WTC11 (cell line): ENCODE results near the gene ATXN7L3. TPM values are rescaled to one million over a fixed set of nuclear protein-coding genes. Genes with fewer than 3 reads are reported as not detected.

ENCODE experiments used
- ATAC-seq: fragments of 200-7000 bp; cut with Tn5 transposase; 2 replicates; pipeline ENCODE4 v1.10.0; 2021; ENCODE audit warnings: mild to moderate bottlenecking, moderate library complexity
- Bru-seq: library from RNA; stranded (reverse); fragments of 400-500 nt; gene quantifications from one replicate; lab custom pipeline; 2021; lab: Mats Ljungman, UMichigan
- CTCF ChIA-PET: fragments of 300-600 bp; sonication (Branson Sonifier 250); formaldehyde crosslinking; loops from one replicate; lab custom pipeline; 2021; ENCODE audit warnings: antibody characterized with exemption; lab: Charles Lee
- POLR2A ChIA-PET: fragments of 350-600 bp; sonication (Branson Sonifier 250); formaldehyde crosslinking; loops from one replicate; lab custom pipeline; 2021; ENCODE audit warnings: antibody characterized with exemption; lab: Charles Lee
- DNase-seq: peaks from one replicate; pipeline ENCODE4 v3.0.0; 2021; ENCODE audit warnings: low spot score
- H3K27ac Mint-ChIP-seq: 2 replicates; pipeline ENCODE4 v1.8.0; 2021; ENCODE audit warnings: mixed read lengths
- H3K27me3 Mint-ChIP-seq: 2 replicates; pipeline ENCODE4 v1.8.0; 2021; ENCODE audit warnings: low read depth, mild to moderate bottlenecking, moderate library complexity, mixed read lengths
- H3K36me3 Mint-ChIP-seq: 2 replicates; pipeline ENCODE4 v1.8.0; 2021; ENCODE audit warnings: mixed read lengths
- H3K4me1 Mint-ChIP-seq: 2 replicates; pipeline ENCODE4 v1.8.0; 2022; ENCODE audit warnings: mixed read lengths
- H3K4me3 Mint-ChIP-seq: 2 replicates; pipeline ENCODE4 v1.8.0; 2021; ENCODE audit warnings: mild to moderate bottlenecking, moderate library complexity, mixed read lengths
- H3K9me3 Mint-ChIP-seq: 2 replicates; pipeline ENCODE4 v1.8.0; 2021; ENCODE audit warnings: mixed read lengths
- CREB1 ChIP-seq: sonication (generic); formaldehyde crosslinking; IDR thresholded peaks from 2 replicates; pipeline ENCODE4 v1.8.0; 2023; ENCODE audit warnings: mild to moderate bottlenecking, missing genetic modification reagents
- CREM ChIP-seq: sonication (generic); formaldehyde crosslinking; IDR thresholded peaks from 2 replicates; pipeline ENCODE4 v1.8.1; 2022; ENCODE audit warnings: mild to moderate bottlenecking, missing genetic modification reagents, moderate library complexity
- ERG ChIP-seq: fragments of 250-450 bp; sonication (Bioruptor Pico); IDR thresholded peaks from 2 replicates; pipeline ENCODE4 v1.8.0; 2021; ENCODE audit warnings: mild to moderate bottlenecking
- FOXJ3 ChIP-seq: sonication (generic); formaldehyde crosslinking; IDR thresholded peaks from 2 replicates; pipeline ENCODE4 v1.9.0; 2021; ENCODE audit warnings: missing genetic modification reagents, mild to moderate bottlenecking, borderline replicate concordance
- HMGA2 ChIP-seq: fragments of 250-450 bp; sonication (Bioruptor Pico); IDR thresholded peaks from 2 replicates; pipeline ENCODE4 v1.4.0; 2021; ENCODE audit warnings: mild to moderate bottlenecking, moderate library complexity
- JAZF1 ChIP-seq: fragments of 250-450 bp; sonication (Bioruptor Pico); IDR thresholded peaks from 2 replicates; pipeline ENCODE4 v1.9.0; 2021; ENCODE audit warnings: moderate library complexity, mild to moderate bottlenecking, inconsistent platforms
- MAX ChIP-seq: sonication (generic); formaldehyde crosslinking; IDR thresholded peaks from 2 replicates; pipeline ENCODE4 v1.8.0; 2022; ENCODE audit warnings: mild to moderate bottlenecking, missing genetic modification reagents
- NFYB ChIP-seq: sonication (generic); formaldehyde crosslinking; conservative IDR thresholded peaks from 2 replicates; pipeline ENCODE4 v1.8.0; 2022; ENCODE audit warnings: low read depth, missing genetic modification reagents
- NR2C2 ChIP-seq: sonication (generic); formaldehyde crosslinking; IDR thresholded peaks from 2 replicates; pipeline ENCODE4 v1.8.0; 2022; ENCODE audit warnings: mild to moderate bottlenecking, missing genetic modification reagents
- RELA ChIP-seq: sonication (generic); formaldehyde crosslinking; IDR thresholded peaks from 2 replicates; pipeline ENCODE4 v1.8.1; 2022; ENCODE audit warnings: missing genetic modification reagents, mild to moderate bottlenecking, borderline replicate concordance
- SP1 ChIP-seq: sonication (generic); formaldehyde crosslinking; conservative IDR thresholded peaks from 2 replicates; pipeline ENCODE4 v1.8.1; 2022; ENCODE audit warnings: missing genetic modification reagents
- TEAD1 ChIP-seq: sonication (generic); formaldehyde crosslinking; IDR thresholded peaks from 2 replicates; pipeline ENCODE4 v1.8.0; 2022; ENCODE audit warnings: mild to moderate bottlenecking, missing genetic modification reagents
- USF1 ChIP-seq: sonication (generic); formaldehyde crosslinking; IDR thresholded peaks from 2 replicates; pipeline ENCODE4 v1.8.0; 2022; ENCODE audit warnings: mild to moderate bottlenecking, missing genetic modification reagents
- USF2 ChIP-seq: sonication (generic); formaldehyde crosslinking; IDR thresholded peaks from 2 replicates; pipeline ENCODE4 v1.8.1; 2023; ENCODE audit warnings: mild to moderate bottlenecking, missing genetic modification reagents, moderate library complexity
- ZBTB21 ChIP-seq: sonication (generic); formaldehyde crosslinking; IDR thresholded peaks from 2 replicates; pipeline ENCODE4 v1.8.1; 2023; ENCODE audit warnings: mild to moderate bottlenecking, missing genetic modification reagents, borderline replicate concordance
- ZNF232 ChIP-seq: sonication (generic); formaldehyde crosslinking; IDR thresholded peaks from 2 replicates; pipeline ENCODE4 v1.8.0; 2022; ENCODE audit warnings: mild to moderate bottlenecking, missing genetic modification reagents
- ZNF281 ChIP-seq: sonication (generic); formaldehyde crosslinking; IDR thresholded peaks from 2 replicates; pipeline ENCODE4 v1.8.0; 2023; ENCODE audit warnings: mild to moderate bottlenecking, missing genetic modification reagents
- ZNF416 ChIP-seq: fragments of 250-450 bp; sonication (Bioruptor Pico); IDR thresholded peaks from 2 replicates; pipeline ENCODE4 v1.9.0; 2021; ENCODE audit warnings: mild to moderate bottlenecking, inconsistent platforms
- long read RNA-seq, 3 experiments: library from RNA in 1 of 3; library from capped mRNA in 1 of 3; library from polyadenylated mRNA in 1 of 3; unstranded in 2 of 3; stranded (forward) in 1 of 3; transcript quantifications; one replicate each; pipeline ENCODE4 v2.0.0, GENCODE V29; 2021
- total RNA-seq: library from RNA; stranded (reverse); gene quantifications from 3 replicates; pipeline ENCODE4 v1.2.3, GENCODE V29; 2021

Gene ATXN7L3
- total RNA-seq: 113 to 124 TPM (median 114 TPM) in 3 replicates
- percentile 88 among the genes with signal in this experiment for Bru-seq, nascent RNA
- long read RNA-seq, experiment 1, transcript ATXN7L3-205 (13 exons, 1,341 nt): major isoform, 31 of 98 reads
- long read RNA-seq, experiment 1, transcript ATXN7L3-201 (12 exons, 3,811 nt): minor isoform, 5 of 98 reads
- long read RNA-seq, experiment 1, partial matches to known transcripts: 14 of 98 reads
- long read RNA-seq, experiment 1, other reads (novel, unspliced or antisense): 48 of 98 reads
- long read RNA-seq, experiment 2, transcript ATXN7L3-205 (13 exons, 1,341 nt): major isoform, 9 of 118 reads
- long read RNA-seq, experiment 2, partial matches to known transcripts: 13 of 118 reads
- long read RNA-seq, experiment 2, other reads (novel, unspliced or antisense): 94 of 118 reads
- long read RNA-seq, experiment 3: 0 reads

GRCh38 chr17:44199553-44200477, at the start of gene ATXN7L3:
Gene ATXN7L3 (minus strand): TSS chr17:44199884. CDS start chr17:44198070, 1,814 bp downstream.
- ATAC-seq: peak; percentile 87
- no peaks in the 10 kb centered on the region for H3K9me3 Mint-ChIP-seq
- peak within 1 kb of the TSS; percentile 98 for H3K27ac Mint-ChIP-seq
- TF ChIP-seq SP1 (peak; percentile 92), RELA (CRISPR knock-in tag) (no peak), USF1 (CRISPR knock-in tag) (peak; percentile 1; the same call in 1 of the 2 replicates), NFYB (peak; percentile 78), ZNF232 (CRISPR knock-in tag) (no peak), ZNF416 (CRISPR knock-in tag) (0 out of 2 replicates have a peak, but pooled peaks have one; percentile 31), CREM (peak; percentile 60; the same call in 1 of the 2 replicates), MAX (CRISPR knock-in tag) (0 out of 2 replicates have a peak, but pooled peaks have one; percentile 4)
- H3K27me3 Mint-ChIP-seq: no peaks in the 10 kb centered on the region
- DNase-seq: peak; percentile 100
- H3K4me3 Mint-ChIP-seq: peak within 1 kb of the TSS; percentile 85
- ChIA-PET POLR2A (interaction anchor here (1.0 to 1.8 kb wide), 3 partner anchors 12 to 176 kb away, joined by 3 to 9 read pairs (median 4); partner anchors contain the start of gene TMUB2), CTCF (interaction anchor here (0.5 to 5.1 kb wide), 13 partner anchors 11 to 176 kb away, joined by 3 to 47 read pairs (median 5); partner anchors contain the start of gene TMUB2)
- H3K36me3 Mint-ChIP-seq: peaks cover 26% of the 10 kb centered on the region
- peaks cover 24% of the 10 kb centered on the region for H3K4me1 Mint-ChIP-seq

- H3K27me3 Mint-ChIP-seq: no peaks in the 10 kb centered on the region
- no peak for ATAC-seq
These were observed 48.4 kb upstream of the ATXN7L3 start for GRCh38 chr17:44247876-44248736.

GRCh38 chr17:44247440-44247841, 47.8 kb upstream of the ATXN7L3 start:
- ATAC-seq: no peak
- Mint-ChIP-seq H3K27me3 (no peaks in the 10 kb centered on the region), H3K4me3 (no peak overlapping the region), H3K9me3 (no peaks in the 10 kb centered on the region), H3K27ac (no peak overlapping the region), H3K4me1 (peaks cover 18% of the 10 kb centered on the region), H3K36me3 (no peaks in the 10 kb centered on the region)
- ChIA-PET CTCF (interaction anchor here (0.8 to 1.8 kb wide), 8 partner anchors 18 to 116 kb away, joined by 3 to 6 read pairs (median 3); partner anchors contain the start of genes FAM171A2 and GRN), POLR2A (interaction anchor here (0.6 kb wide), 1 partner anchor 12 kb away, joined by 3 read pairs; no protein-coding TSS in a partner anchor)
- no peak for DNase-seq
- TF ChIP-seq CREB1 (CRISPR knock-in tag) (no peak), JAZF1 (CRISPR knock-in tag) (no peak), NR2C2 (no peak), ZNF281 (no peak), HMGA2 (CRISPR knock-in tag) (no peak), ERG (CRISPR knock-in tag) (no peak), USF2 (CRISPR knock-in tag) (no peak), USF1 (CRISPR knock-in tag) (no peak), FOXJ3 (no peak), ZBTB21 (no peak), TEAD1 (CRISPR knock-in tag) (no peak)

More at GRCh38 chr17:44247876-44248736, 48.4 kb upstream of the ATXN7L3 start:
- DNase-seq: no peak
- TF ChIP-seq FOXJ3: no peak
- TF ChIP-seq, all 79 proteins: peak for 0
- ChIA-PET POLR2A (interaction anchor here (0.9 kb wide), 1 partner anchor 27 kb away, joined by 3 read pairs; no protein-coding TSS in a partner anchor), CTCF (interaction anchor here (0.6 to 1.8 kb wide), 5 partner anchors 26 to 113 kb away, joined by 3 to 5 read pairs (median 3); partner anchors contain the start of gene GRN)
- Mint-ChIP-seq H3K4me3 (no peak overlapping the region), H3K9me3 (no peaks in the 10 kb centered on the region), H3K27ac (no peak overlapping the region), H3K36me3 (no peaks in the 10 kb centered on the region), H3K4me1 (peaks cover 18% of the 10 kb centered on the region)
